ENCODE results near the gene SLC25A33.

The SLC25A33 gene

DNA sequence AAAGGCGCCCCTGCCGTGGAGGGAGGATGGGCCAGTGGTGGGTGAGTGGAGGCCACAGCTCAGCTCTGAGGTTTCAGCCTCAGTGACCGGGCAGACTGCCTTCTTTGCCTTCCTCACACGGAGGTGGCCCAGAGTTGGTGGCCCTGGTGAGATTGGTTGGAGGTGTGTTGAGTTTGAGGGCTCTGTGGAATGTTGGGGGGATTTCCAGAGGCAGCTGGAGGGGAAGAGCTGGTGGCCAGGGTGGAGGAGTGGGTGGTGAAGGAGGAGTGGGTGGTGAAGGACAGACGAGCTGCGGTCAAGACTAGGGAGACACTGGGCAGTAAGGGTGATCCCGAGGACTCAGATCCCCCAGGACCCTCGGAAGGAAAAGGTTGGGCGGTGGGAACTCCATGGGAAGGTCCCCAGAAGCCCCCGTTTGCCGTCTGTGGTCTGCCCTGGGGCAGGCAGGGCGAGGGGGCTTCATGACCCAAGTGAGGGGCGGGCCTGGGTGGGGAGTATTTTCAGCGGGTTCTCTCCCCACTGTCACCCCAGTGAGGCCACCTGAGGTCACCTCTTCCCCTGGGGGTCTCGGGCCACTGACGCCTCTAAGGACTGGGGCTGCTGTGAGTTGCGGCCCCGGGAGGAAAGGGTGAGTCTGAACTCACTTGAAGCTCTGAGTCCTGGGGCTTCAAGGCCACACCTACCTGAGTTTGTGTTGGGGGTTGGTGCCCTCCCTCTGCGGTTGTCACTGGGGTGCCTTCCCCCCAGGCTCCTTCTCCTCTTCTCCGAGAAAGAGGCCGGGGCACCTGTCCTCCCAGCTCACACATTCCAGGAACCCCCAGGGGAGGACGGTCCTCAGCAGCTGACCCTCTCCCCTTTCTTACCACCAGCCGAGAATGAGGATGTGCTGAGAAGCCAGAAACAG, 89.5 kb downstream of the SLC25A33 start:
- DNase-seq: no peak

DNA sequence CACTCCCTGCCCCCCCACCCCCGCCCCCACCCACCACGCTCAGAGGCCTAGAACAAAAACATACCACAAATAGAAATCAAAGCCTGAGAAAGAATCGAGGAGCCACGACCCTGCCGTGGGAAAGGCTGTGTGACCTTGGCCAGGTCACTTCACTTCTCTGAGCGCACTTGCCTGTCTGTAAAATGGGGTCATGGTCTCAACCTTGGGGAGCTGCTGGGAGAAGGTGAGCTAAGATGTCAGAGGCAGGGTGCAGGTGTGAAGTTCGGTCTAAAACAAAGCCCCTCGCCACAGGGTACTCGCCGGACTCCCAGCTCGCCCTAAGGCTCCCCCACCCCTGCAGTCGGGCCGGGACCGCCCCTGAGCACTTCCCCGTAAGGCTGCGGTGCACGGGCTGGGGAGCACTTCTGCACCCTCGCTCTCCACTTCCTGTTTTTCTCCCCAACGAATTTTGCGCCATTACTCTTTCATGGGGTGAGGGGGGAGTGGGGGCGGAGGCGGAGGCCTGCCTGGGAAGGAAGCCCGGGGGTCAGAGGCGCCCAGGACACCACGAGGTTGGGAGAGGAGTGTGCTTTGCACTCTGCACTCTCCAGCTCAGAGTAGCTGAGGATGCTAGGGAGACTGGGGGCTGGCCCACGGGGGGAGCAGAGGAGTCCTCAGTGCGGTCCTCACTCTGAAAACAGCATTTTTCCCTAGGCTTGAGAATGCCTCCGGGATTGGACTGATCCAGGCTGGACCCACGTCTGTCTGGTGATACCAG, 90.4 kb downstream of the SLC25A33 start:
- no peak for DNase-seq

DNA sequence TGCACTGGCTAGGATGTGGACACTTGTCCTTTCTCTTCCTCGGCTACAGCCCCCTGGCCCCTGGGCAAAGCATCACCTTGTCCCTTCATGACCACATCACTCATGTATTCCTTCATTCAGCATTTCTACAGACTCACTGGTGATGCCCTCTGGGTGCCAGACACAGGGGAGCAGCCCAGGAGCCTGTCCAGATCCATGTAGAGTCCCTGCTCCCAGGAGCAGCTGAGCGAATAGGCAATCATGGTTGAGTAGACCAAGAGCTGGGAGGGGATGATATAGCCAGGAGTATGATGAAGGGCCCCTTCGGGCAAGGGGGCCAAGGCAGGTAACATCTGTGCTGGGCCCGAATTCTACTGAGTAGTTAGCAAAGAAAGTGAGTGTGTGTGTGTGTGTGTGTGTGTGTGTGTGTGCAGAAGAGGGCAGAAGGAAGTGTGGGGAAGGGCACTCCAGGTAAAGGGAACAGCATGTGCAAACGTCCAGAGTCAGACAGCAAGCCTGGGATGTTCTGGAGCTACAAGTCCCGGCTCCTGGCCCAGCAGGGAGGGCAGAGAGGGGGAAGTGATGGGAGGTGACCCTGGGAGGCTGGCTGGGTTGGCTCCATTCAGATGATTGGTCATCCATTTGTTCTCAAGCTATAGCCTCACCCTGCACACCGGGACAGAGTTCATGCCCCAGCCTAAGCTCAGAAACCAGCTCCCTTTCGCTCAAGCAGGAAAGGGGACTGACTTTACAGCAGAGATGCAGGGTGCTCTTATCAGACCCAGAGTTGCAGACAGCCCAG, 91.3 kb downstream of the SLC25A33 start:
- DNase-seq: no peak

- DNase-seq: no peak
Observed at GRCh38 chr1:9631613-9632012, 92.3 kb downstream of the SLC25A33 start.

GRCh38 chr1:9633493-9633892, 94.2 kb downstream of the SLC25A33 start:
- no peak for DNase-seq

- DNase-seq: no peak
Observed at GRCh38 chr1:9634582-9634981, 95.3 kb downstream of the SLC25A33 start.
